Esophagus (tissue), 2 donors: ENCODE results near the gene PRCC. TPM values are rescaled to one million over a fixed set of nuclear protein-coding genes. Genes with fewer than 3 reads are reported as not detected.

Source experiments
- H3K27ac ChIP-seq, 2 donors: one replicate each; pipeline ENCODE4 v1.5.1; 2013; ENCODE audit warnings: low read depth in 2 of 2, mild to moderate bottlenecking in 2 of 2, inconsistent platforms in 1 of 2, low read length in 1 of 2, moderate library complexity in 1 of 2
- H3K27me3 ChIP-seq, 2 donors: one replicate each; pipeline ENCODE4 v1.6.1; 2013; ENCODE audit warnings: low read length in 2 of 2, control low read depth in 1 of 2, mild to moderate bottlenecking in 1 of 2; ENCODE audit not compliant: insufficient read depth in 2 of 2, control insufficient read depth in 1 of 2
- H3K36me3 ChIP-seq, 2 donors: one replicate each; pipeline ENCODE4 v1.6.1; 2013; ENCODE audit warnings: low read length in 1 of 2; ENCODE audit not compliant: control insufficient read depth in 2 of 2, insufficient read depth in 2 of 2
- H3K4me1 ChIP-seq, 2 donors: one replicate each; pipeline ENCODE4 v1.6.1; 2013; ENCODE audit warnings: low read length in 1 of 2; ENCODE audit not compliant: control insufficient read depth in 2 of 2, insufficient read depth in 2 of 2
- H3K4me3 ChIP-seq, 2 donors: one replicate each; pipeline ENCODE4 v1.5.1; 2013; ENCODE audit warnings: low read length in 2 of 2, mild to moderate bottlenecking in 2 of 2, low read depth in 1 of 2, moderate library complexity in 1 of 2
- H3K9me3 ChIP-seq, 2 donors: one replicate each; pipeline ENCODE4 v1.6.1; 2013; ENCODE audit warnings: mild to moderate bottlenecking in 2 of 2, low read depth in 1 of 2, low read length in 1 of 2, moderate library complexity in 1 of 2; ENCODE audit not compliant: control insufficient read depth in 2 of 2, insufficient read depth in 1 of 2
- WGBS, 2 donors: extraction: QIAGEN DNeasy Blood & Tissue Kit; methylation state at CpG; one replicate each; pipeline ENCODE4 v1.1.7; 2013; 5-methylcytosine and 5-hydroxymethylcytosine counted together
- polyA plus RNA-seq, 2 donors: library from polyadenylated mRNA; stranded (reverse); fragments of 200-250 nt; gene quantifications; one replicate each; pipeline ENCODE4 v1.2.3, GENCODE V29; 2013
- donor health status: healthy with polysubstance abuse.
- donor health status: Bipolar disorder and iron deficiency.

Gene PRCC
- polyA plus RNA-seq, 2 donors, result 36.6 to 41.8 TPM

DNA sequence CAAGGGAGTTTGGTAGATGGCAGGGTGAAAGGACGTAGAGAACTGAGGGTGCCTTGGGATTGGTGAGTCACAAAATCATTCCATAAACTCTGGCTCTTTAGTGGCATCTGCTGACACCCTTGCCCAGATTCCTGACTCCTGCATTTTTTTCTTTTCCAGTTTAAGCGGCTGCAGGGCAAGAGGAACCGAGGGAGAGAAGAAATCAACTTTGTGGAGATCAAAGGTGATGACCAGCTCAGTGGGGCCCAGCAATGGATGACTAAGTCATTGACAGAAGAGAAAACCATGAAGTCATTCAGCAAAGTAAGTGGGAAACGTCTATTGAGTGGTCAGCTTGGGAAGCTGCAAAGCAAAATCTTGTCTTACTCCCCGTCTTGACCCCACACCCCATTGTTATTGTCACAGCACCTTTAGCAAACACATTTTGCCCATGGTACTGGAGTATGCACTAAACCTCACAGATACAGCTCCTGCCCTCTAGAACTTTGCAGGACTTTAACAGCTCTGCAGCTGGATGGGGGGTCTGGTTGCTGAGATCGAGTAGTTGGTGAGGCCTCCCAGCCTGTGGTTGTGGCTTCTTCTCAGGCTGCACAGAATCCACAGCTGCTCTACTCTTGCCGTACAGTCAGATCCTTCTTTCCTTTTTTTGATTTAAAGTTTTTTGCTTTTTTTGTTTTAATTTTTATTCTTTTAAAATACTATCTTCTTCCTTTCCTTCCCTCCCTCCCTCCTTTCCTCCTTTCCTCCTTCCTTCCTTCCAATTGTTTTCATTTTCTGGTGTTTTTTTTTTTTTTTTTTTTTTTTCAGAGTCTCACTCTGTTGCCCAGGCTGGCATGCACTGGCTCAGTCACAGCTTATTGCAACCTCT, 27.4 kb downstream of the PRCC start:
- Histone ChIP-seq H3K9me3 (no peaks in the 10 kb centered on the region), H3K27me3 (no peaks in the 10 kb centered on the region), H3K36me3 (peaks cover 34 to 41% of the 10 kb centered on the region in 2 donors), H3K4me3 (no peak overlapping the region), H3K27ac (no peak overlapping the region), H3K4me1 (no peaks in the 10 kb centered on the region)
- WGBS, 2 donors, result 80 to 81% methylated on average over 7 of the region's 7 CpGs

DNA sequence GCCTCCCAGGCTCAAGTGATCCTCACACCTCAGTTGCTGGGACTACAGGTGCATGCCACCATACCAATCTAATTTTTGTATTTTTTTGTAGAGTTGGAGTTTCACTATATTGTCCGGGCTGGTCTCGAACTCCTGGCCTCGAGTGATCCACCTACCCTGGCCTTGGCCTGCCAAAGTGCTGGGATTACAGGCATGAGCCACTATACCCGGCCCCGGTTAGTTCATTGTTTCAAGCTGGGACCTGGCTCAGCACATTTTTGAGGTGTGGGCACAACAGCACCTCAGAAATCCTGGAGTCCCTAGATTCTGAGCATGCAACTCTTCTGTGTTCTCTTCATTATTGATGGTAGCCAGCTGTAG, 28.0 kb downstream of the PRCC start:
- Histone ChIP-seq H3K27ac (no peak overlapping the region), H3K4me1 (no peaks in the 10 kb centered on the region), H3K36me3 (peaks cover 37 to 41% of the 10 kb centered on the region in 2 donors), H3K27me3 (no peaks in the 10 kb centered on the region), H3K4me3 (no peak overlapping the region), H3K9me3 (no peaks in the 10 kb centered on the region)
- 85 to 87% methylated on average over 5 of the region's 5 CpGs for WGBS, 2 donors

- H3K4me3 ChIP-seq, result no peak overlapping the region
- no peak overlapping the region for H3K27ac ChIP-seq
- WGBS, 2 donors, result 50 to 56% methylated on average over 7 of the region's 7 CpGs
- peaks cover 40 to 41% of the 10 kb centered on the region in 2 donors for H3K36me3 ChIP-seq
- no peaks in the 10 kb centered on the region for H3K27me3 ChIP-seq
- H3K9me3 ChIP-seq, result no peaks in the 10 kb centered on the region
- no peaks in the 10 kb centered on the region for H3K4me1 ChIP-seq
Observed at GRCh38 chr1:156795787-156796186, 28.5 kb downstream of the PRCC start.

DNA sequence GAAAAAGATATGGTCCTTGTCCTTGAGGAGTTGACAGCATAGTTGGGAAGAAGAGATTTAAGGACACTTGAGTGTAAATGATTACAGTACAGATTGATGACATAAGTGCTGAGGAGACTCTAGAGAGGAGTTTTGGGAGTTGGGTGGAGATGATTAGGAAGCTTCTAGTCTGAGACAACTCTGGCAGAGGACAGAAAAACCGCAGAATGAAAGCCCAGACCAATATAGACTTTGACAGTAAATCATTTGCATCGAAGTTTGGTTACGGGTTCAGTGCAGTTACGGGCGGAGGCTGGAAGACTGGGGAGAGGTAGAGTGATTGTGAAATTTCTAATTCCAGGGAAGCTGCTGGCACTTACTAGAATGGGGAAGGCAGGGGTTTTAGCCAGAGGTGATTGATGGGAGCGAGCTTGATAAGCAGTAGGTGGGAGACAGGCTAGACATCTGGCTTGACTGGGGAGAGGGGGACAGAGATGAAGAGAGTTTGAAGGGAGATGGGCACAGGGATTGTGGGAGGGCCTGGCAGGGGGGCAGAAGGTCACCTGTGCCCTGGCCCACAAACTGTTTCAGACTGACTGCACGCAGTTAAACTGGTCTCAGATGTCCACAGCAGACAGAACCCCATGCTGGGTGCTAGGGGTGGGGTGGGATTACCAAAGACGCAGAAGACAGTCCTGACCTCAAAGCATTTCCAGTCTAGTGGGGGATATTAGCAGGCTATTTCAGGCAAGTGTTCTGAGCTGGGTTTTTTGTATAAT, 29.2 kb downstream of the PRCC start:
- no peaks in the 10 kb centered on the region for H3K9me3 ChIP-seq
- no peak overlapping the region for H3K4me3 ChIP-seq

GRCh38 chr1:156797212-156797871, 30.0 kb downstream of the PRCC start:
- no peak overlapping the region for H3K27ac ChIP-seq
- no peaks in the 10 kb centered on the region for H3K9me3 ChIP-seq
- peaks cover 34 to 39% of the 10 kb centered on the region in 2 donors for H3K36me3 ChIP-seq
- no peak overlapping the region for H3K4me3 ChIP-seq
- WGBS, 2 donors, result 36 to 50% methylated on average over 4 of the region's 4 CpGs
- no peaks in the 10 kb centered on the region for H3K27me3 ChIP-seq
- H3K4me1 ChIP-seq, result no peaks in the 10 kb centered on the region

More for the DNA sequence above, 29.2 kb downstream of the PRCC start:
- Histone ChIP-seq H3K27me3 (no peaks in the 10 kb centered on the region), H3K36me3 (peaks cover 37 to 39% of the 10 kb centered on the region in 2 donors), H3K27ac (no peak overlapping the region), H3K4me1 (no peaks in the 10 kb centered on the region)
- 85 to 86% methylated on average over 8 of the region's 8 CpGs for WGBS, 2 donors

GRCh38 chr1:156801409-156802121, 34.2 kb downstream of the PRCC start:
- 71 to 81% methylated on average over 7 of the region's 7 CpGs for WGBS, 2 donors
- H3K27me3 ChIP-seq, result no peaks in the 10 kb centered on the region
- peaks cover 8 to 18% of the 10 kb centered on the region in 2 donors for H3K36me3 ChIP-seq
- H3K4me3 ChIP-seq, result no peak overlapping the region
- no peak overlapping the region for H3K27ac ChIP-seq
- H3K9me3 ChIP-seq, result no peaks in the 10 kb centered on the region
- peaks cover 0 to 7% of the 10 kb centered on the region in 2 donors for H3K4me1 ChIP-seq

DNA sequence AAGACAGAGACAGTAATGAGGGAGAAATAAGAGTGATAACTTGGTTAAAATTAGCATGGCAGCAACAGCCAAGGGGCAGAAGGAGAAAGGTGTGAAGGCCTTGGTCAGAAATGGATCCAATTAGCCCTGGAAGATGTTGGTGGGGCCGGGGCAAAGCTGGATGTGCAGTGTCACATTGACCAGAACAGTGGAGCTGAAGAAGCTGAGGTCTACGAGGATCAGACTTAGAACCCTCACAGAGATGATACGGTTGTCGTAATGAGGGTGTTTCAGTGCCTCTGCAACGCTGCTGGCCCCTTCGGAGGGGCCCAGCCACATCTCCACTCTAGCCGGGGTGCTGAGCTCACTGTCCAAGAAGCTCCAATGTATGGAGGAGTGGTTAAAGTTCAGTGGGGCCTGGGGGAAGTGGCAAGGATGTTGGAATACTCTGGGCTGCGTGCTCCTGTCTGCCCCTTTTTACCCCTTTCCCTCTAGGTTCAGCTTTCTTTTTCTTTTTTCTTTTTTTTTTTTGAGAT, 35.1 kb downstream of the PRCC start:
- no peaks in the 10 kb centered on the region for H3K9me3 ChIP-seq
- WGBS, 2 donors, result 87 to 92% methylated on average over 8 of the region's 8 CpGs
- H3K36me3 ChIP-seq, result peaks cover 3 to 15% of the 10 kb centered on the region in 2 donors

GRCh38 chr1:156803086-156803851, 35.9 kb downstream of the PRCC start:
- Histone ChIP-seq H3K4me3 (no peak overlapping the region), H3K9me3 (no peaks in the 10 kb centered on the region), H3K36me3 (peaks cover 3 to 15% of the 10 kb centered on the region in 2 donors), H3K27ac (no peak overlapping the region), H3K27me3 (no peaks in the 10 kb centered on the region), H3K4me1 (peaks cover 0 to 8% of the 10 kb centered on the region in 2 donors)
- 77 to 82% methylated on average over 13 of the region's 13 CpGs for WGBS, 2 donors

More for the DNA sequence above, 35.1 kb downstream of the PRCC start:
- no peak overlapping the region for H3K4me3 ChIP-seq
- no peaks in the 10 kb centered on the region for H3K27me3 ChIP-seq
- H3K4me1 ChIP-seq, result peaks cover 0 to 8% of the 10 kb centered on the region in 2 donors
- no peak overlapping the region for H3K27ac ChIP-seq
